ENCODE measurements around the gene SPTBN1.

GRCh38 chr2:54704688-54705605 lies 248.8 kb downstream of the SPTBN1 start:
- TF ChIP-seq MYC (IDR thresholded peaks at IDR 0.05; ENCODE audit: low read depth, low read length): no peak
- TF ChIP-seq POLR2A (IDR thresholded peaks at IDR 0.05; ENCODE audit: low read depth, low read length): no peak
- TF ChIP-seq CTCF (IDR thresholded peaks at IDR 0.05; ENCODE audit: extremely low read depth in 1 of 2, insufficient read depth in 1 of 2, low read depth in 1 of 2, low read length in 2 of 2): peak; percentile 14 to 20
- TF ChIP-seq EZH2 (IDR thresholded peaks at IDR 0.05; ENCODE audit: borderline replicate concordance, low read depth, low read length, severe bottlenecking): no peak
